ENCODE results near the gene CCDC179.
A peak's percentile ranks its signal among the peaks of the same experiment; 100 is the strongest.

The CCDC179 gene

GRCh38 chr11:22860241-22860640, at the start of gene CCDC179:
CCDC179 (minus strand) TSS chr11:22860474; CDS start chr11:22860421, 53 bp downstream.
- DNase-seq (ENCODE audit: low read depth) = no peak

GRCh38 chr11:22903782-22904181, 43.5 kb upstream of the CCDC179 start:
- DNase-seq (ENCODE audit: low read depth) = no peak

GRCh38 chr11:22901603-22902002, 41.3 kb upstream of the CCDC179 start:
- DNase-seq (ENCODE audit: low read depth) = no peak

- no peak for DNase-seq (ENCODE audit: low read depth)
These were observed 40.7 kb upstream of the CCDC179 start for GRCh38 chr11:22900764-22901486.

DNA sequence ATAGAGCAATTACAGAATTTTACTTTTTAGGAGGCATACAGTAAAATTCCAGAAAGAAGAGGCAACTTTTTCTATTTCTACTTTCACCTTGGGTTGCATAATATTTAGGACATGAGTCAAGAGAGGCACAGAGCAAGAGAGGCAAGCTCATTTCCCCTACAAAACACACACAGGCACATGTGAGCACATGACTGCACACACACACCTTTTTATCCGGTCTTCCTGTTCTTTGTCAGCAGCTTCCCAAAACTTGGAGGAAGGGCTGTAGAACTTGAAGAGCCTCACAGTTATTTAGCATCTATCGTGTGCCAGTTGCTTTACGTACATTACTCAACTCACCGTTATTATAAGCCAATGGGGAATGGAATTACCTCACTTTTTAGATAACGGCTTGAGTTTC, 37.8 kb upstream of the CCDC179 start:
- no peak for DNase-seq (ENCODE audit: low read depth)

DNA sequence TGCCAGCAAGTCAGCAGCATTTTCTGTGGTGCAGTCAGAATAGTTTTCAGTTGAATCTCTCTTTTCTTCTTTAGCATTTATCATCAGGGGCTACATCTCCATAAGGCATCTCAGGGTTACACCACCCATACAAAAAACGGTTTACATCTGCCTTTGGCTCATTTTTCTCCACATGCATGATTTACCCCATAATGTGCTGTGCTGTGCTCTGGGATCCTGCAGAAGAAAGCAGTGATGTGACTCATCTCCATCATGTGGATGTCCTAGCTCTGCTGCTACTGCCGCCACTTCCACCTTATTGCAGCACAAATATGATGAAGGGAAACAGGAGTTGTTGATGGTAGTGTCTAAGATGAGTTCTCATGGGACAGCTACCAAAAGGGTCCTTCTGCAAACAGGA, 30.0 kb upstream of the CCDC179 start:
- no peak for DNase-seq (ENCODE audit: low read depth)

- DNase-seq (ENCODE audit: low read depth) = no peak
These were observed 23.9 kb upstream of the CCDC179 start for GRCh38 chr11:22884217-22884616.

- DNase-seq (ENCODE audit: low read depth) = no peak
These were observed 19.4 kb upstream of the CCDC179 start for GRCh38 chr11:22879630-22880029.

GRCh38 chr11:22878604-22879003, 18.3 kb upstream of the CCDC179 start:
- no peak for DNase-seq (ENCODE audit: low read depth)

- DNase-seq (ENCODE audit: low read depth) = no peak
These were observed 17.8 kb upstream of the CCDC179 start for GRCh38 chr11:22878039-22878438.

GRCh38 chr11:22875869-22876473, 15.7 kb upstream of the CCDC179 start:
- peak; percentile 13 for DNase-seq (ENCODE audit: low read depth)

GRCh38 chr11:22869325-22869724, 9.1 kb upstream of the CCDC179 start:
- no peak for DNase-seq (ENCODE audit: low read depth)

- DNase-seq (ENCODE audit: low read depth) = no peak
These were observed 518 bp downstream of the CCDC179 start for GRCh38 chr11:22859756-22860155.

DNA sequence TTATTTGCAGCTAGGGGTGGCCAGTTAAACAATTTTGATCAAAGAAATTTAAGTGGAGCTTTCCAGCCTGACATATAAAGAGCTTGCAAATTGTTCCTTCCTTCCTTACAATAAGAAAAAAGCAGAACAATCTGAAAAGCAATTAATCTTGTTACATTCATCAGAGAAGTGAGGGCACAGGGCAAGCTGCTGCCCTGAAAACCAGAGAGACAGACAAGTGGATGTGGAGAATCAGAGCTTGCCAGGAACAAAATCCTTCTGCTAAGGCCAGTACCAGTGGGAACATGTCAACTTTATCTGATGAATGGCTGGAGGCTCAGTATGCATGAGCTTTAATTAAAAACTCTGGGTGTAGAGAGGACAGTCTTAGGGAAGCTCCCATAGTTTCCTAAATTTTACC, 8.8 kb downstream of the CCDC179 start:
- DNase-seq (ENCODE audit: low read depth) = no peak

DNA sequence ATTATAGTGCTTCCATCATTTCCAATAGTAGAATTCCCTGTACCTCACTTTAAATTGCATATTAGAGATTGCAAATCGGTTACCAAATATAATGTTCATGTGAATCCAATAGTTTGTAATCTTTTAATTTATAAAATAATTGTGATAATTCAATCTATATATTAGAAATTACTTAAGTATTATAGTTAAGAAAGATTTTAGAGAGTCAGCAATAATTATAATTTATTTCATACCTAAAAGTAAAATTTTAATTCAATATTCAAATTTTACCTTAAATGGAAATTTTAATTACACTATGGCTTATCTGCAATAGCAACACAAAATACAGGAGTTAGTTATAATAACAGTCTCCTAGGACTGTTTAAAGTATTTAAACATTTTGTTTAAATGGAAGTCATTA, 13.5 kb downstream of the CCDC179 start:
- DNase-seq (ENCODE audit: low read depth) = no peak

DNA sequence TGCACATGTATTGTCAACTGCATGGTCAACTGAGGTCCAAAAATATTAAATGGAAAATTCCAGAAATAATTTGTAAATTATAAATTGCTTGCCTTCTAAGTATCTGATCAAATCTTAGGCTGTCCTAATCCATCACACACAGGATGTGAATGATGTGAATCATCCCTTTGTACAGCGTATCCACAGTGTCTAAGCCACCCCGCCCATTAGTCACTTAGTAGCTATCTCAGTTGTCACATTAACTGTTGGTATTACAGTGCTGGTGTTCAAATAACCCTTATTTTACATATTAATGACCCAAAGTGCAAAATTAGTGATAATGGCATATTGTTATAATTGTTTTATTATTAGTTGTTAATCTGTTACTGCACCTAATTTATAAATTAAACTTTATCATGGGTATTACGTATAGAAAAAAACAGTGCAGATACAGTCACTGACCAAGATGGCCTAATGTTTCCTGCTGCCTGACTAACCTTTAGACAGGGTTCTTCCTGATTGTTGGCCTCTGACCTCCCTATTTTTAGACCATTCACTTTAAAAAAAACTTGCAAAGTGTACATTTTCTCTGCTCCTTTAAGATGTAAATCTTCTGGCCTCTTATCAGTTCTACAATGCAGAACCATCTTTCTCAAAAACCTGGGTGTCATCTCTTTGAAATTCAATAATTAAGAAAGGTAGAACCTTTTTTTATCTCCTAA, 27.8 kb downstream of the CCDC179 start:
- no peak for DNase-seq (ENCODE audit: low read depth)

GRCh38 chr11:22830082-22830414, 30.2 kb downstream of the CCDC179 start:
- no peak for DNase-seq (ENCODE audit: low read depth)

DNA sequence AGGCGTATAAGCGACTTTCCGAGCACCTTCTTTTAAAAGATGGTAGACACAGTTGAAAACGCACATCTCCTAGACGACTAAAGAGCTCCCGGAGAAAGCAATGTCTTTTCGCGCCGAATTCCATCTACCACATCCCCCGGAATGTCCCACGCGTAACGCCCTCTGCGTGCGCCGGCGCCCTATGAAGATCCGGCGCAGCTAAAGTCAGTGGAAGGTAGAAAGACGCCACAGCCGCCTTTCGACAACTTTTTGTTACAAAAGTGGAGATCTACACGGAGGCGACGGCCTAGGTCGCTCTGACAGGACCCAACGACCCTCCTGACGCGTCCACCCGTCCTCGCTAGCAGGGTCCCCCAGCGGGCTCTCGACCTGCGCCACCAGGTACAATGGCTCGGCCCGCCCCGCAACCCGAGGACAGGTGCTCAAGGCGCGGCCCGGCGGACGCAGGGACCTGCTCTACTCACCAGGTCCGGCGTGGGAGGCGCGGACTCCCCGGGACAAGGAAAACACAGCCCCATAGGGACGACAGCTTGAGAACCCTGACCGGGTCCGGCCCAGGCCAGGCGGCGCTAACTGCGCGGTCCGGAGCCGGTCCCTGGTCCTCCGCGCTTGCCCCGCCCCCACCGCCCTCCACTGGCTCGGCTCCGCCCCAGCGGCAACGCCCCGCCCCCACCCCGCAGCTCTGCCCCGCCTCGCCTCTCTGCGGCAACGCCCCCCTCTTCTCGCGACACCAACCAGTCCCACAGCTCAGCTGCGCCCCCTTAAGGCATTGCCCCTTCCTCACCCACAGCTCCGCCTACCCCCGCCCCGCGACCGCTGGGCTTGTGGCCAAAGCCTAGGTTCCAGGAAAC, 30.8 kb downstream of the CCDC179 start, which contains the start of gene SVIP:
TSS of gene SVIP (minus strand) at position 571 of the 851 bp plus-strand sequence. CDS start at position 518, 53 bp downstream.
- DNase-seq (ENCODE audit: low read depth) = peak; percentile 89

- no peak for DNase-seq (ENCODE audit: low read depth)
These were observed 31.9 kb downstream of the CCDC179 start for GRCh38 chr11:22828373-22828772.

GRCh38 chr11:22822203-22822602, 38.1 kb downstream of the CCDC179 start:
- DNase-seq (ENCODE audit: low read depth) = no peak

DNA sequence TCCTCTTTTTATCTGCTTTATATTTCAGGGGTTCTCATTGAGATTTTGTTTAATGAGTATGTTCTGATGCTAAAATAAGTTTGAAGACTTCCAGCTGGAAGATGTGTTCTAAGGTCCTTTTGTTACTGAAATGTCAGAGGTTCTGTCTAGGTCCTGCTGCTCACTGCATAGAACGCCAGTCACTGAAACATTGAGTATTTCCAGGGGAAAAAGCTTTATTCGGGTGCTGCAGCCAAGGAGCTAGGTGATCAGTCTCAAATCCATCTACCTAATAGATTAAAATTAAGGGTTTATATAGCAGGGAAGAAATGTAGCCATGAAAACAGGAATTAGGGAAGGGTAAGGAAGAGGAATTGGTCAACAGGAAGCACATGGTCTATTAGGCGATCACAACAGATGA, 50.4 kb downstream of the CCDC179 start:
- DNase-seq (ENCODE audit: low read depth) = no peak

GRCh38 chr11:22808571-22809197, 51.6 kb downstream of the CCDC179 start:
- no peak for DNase-seq (ENCODE audit: low read depth)
